Measurements from ENCODE around the gene FES.

GRCh38 chr15:90857337-90857736 is 27.0 kb upstream of the FES start:
- TF ChIP-seq CTCF (IDR thresholded peaks at IDR 0.05 in 2 of 3, conservative IDR thresholded peaks at IDR 0.05 in 1 of 3; ENCODE audit: control insufficient read depth in 2 of 3, extremely low read depth in 1 of 3, insufficient read depth in 1 of 3, low read depth in 3 of 3, low read length in 3 of 3) (no peak), EZH2 (IDR thresholded peaks at IDR 0.05; ENCODE audit: borderline replicate concordance, control insufficient read depth, low read depth, low read length) (no peak)

Measured in GM12878 (cell line).